Naive B cell (primary cell): Measurements from ENCODE around the gene DAB2. TPM values are rescaled to one million over a fixed set of nuclear protein-coding genes. Genes with fewer than 3 reads are reported as not detected.

Experiments used
- ATAC-seq, 2 donors: fragments of 150-1000 bp; cut with Tn5 transposase; 2 replicates each; pipeline ENCODE4 v1.10.0; 2021; ENCODE audit warnings: low read depth in 2 of 2, mild to moderate bottlenecking in 2 of 2, moderate library complexity in 2 of 2
- DNase-seq: peaks from one replicate; pipeline ENCODE4 v3.0.0; 2022
- H3K27ac Mint-ChIP-seq, 6 donors: one replicate each; pipeline ENCODE4 v1.8.0; 2020 to 2022; ENCODE audit warnings: mild to moderate bottlenecking in 6 of 6, mixed read lengths in 6 of 6, moderate library complexity in 5 of 6, inconsistent platforms in 2 of 6
- H3K27me3 Mint-ChIP-seq, 3 donors: one replicate each; pipeline ENCODE4 v1.8.0; 2021 to 2022; ENCODE audit warnings: mixed read lengths in 3 of 3, mild to moderate bottlenecking in 1 of 3
- H3K36me3 Mint-ChIP-seq, 2 donors: one replicate each; pipeline ENCODE4 v1.8.0; 2020 to 2022; ENCODE audit warnings: mixed read lengths in 2 of 2, inconsistent platforms in 1 of 2, mild to moderate bottlenecking in 1 of 2
- H3K4me1 Mint-ChIP-seq, 3 donors: one replicate each; pipeline ENCODE4 v1.8.0; 2020 to 2022; ENCODE audit warnings: mixed read lengths in 3 of 3, inconsistent platforms in 1 of 3, mild to moderate bottlenecking in 1 of 3, moderate library complexity in 1 of 3
- H3K4me3 Mint-ChIP-seq, 8 donors: one replicate each; pipeline ENCODE4 v1.8.0; 2020 to 2022; ENCODE audit warnings: mild to moderate bottlenecking in 8 of 8, mixed read lengths in 8 of 8, moderate library complexity in 8 of 8, inconsistent platforms in 2 of 8
- H3K9me3 Mint-ChIP-seq, 7 donors: one replicate each; pipeline ENCODE4 v1.8.0; 2020 to 2022; ENCODE audit warnings: mixed read lengths in 7 of 7, mild to moderate bottlenecking in 5 of 7, inconsistent platforms in 2 of 7, moderate library complexity in 1 of 7
- polyA plus RNA-seq, 6 donors: library from polyadenylated mRNA; unstranded; fragments of 300-500 nt; fragmentation: Illumina TruSeq; gene quantifications; one replicate each; pipeline ENCODE4 v1.2.3, GENCODE V29; 2021; ENCODE audit warnings: low read depth in 6 of 6

Gene DAB2
- 1 to 10 TPM in 3 of 6 donors, under 1 TPM in 3; 0.17 to 2.0 (median 0.95) TPM for polyA plus RNA-seq

GRCh38 chr5:39424736-39425637 lies at the start of gene DAB2:
DAB2 (minus strand) TSS chr5:39424980; CDS start chr5:39394320, 30,660 bp downstream.
- Mint-ChIP-seq H3K4me3 (peak within 1 kb of the TSS; percentile 77 to 92 (median 84)), H3K9me3 (peaks cover 0 to 3% (median 0%) of the 10 kb centered on the region in 7 donors), H3K4me1 (peaks cover 5 to 14% (median 7%) of the 10 kb centered on the region in 3 donors), H3K36me3 (no peaks in the 10 kb centered on the region), H3K27me3 (peaks cover 33 to 46% (median 41%) of the 10 kb centered on the region in 3 donors), H3K27ac (peak within 1 kb of the TSS in 1 of 6 donors; percentile 41)
- ATAC-seq (peak; percentile 77 to 80), DNase-seq (peak; percentile 16)

- Mint-ChIP-seq H3K9me3 (no peaks in the 10 kb centered on the region), H3K4me1 (peaks cover 0 to 7% (median 4%) of the 10 kb centered on the region in 3 donors), H3K27ac (no peak overlapping the region), H3K4me3 (no peak overlapping the region), H3K36me3 (no peaks in the 10 kb centered on the region), H3K27me3 (peaks cover 0 to 9% (median 5%) of the 10 kb centered on the region in 3 donors)
- ATAC-seq (no peak), DNase-seq (no peak)
Observed at GRCh38 chr5:39473156-39473775, 48.5 kb upstream of the DAB2 start.

GRCh38 chr5:39471836-39472508 lies 47.2 kb upstream of the DAB2 start:
- Mint-ChIP-seq H3K27ac (no peak overlapping the region), H3K9me3 (no peaks in the 10 kb centered on the region), H3K4me3 (no peak overlapping the region), H3K27me3 (peaks cover 0 to 9% (median 7%) of the 10 kb centered on the region in 3 donors), H3K36me3 (no peaks in the 10 kb centered on the region), H3K4me1 (peaks cover 0 to 7% (median 4%) of the 10 kb centered on the region in 3 donors)
- ATAC-seq, result no peak
- no peak for DNase-seq

GRCh38 chr5:39470811-39471210 lies 46.0 kb upstream of the DAB2 start:
- Mint-ChIP-seq H3K9me3 (no peaks in the 10 kb centered on the region), H3K4me3 (no peak overlapping the region), H3K36me3 (no peaks in the 10 kb centered on the region), H3K4me1 (peaks cover 0 to 7% (median 4%) of the 10 kb centered on the region in 3 donors), H3K27ac (no peak overlapping the region), H3K27me3 (peaks cover 0 to 11% (median 9%) of the 10 kb centered on the region in 3 donors)
- DNase-seq (no peak), ATAC-seq (no peak)

- ATAC-seq, result no peak
- Mint-ChIP-seq H3K9me3 (no peaks in the 10 kb centered on the region), H3K4me3 (no peak overlapping the region), H3K36me3 (no peaks in the 10 kb centered on the region), H3K27ac (no peak overlapping the region), H3K4me1 (peaks cover 0 to 7% (median 4%) of the 10 kb centered on the region in 3 donors), H3K27me3 (peaks cover 0 to 8% (median 8%) of the 10 kb centered on the region in 3 donors)
- DNase-seq, result no peak
Observed at GRCh38 chr5:39469777-39470415, 45.1 kb upstream of the DAB2 start.

- H3K27ac Mint-ChIP-seq, result no peak overlapping the region
- peaks cover 0 to 8% (median 6%) of the 10 kb centered on the region in 3 donors for H3K27me3 Mint-ChIP-seq
- H3K4me1 Mint-ChIP-seq, result peaks cover 0 to 7% (median 4%) of the 10 kb centered on the region in 3 donors
- no peaks in the 10 kb centered on the region for H3K9me3 Mint-ChIP-seq
- DNase-seq, result no peak
- no peak overlapping the region for H3K4me3 Mint-ChIP-seq
- ATAC-seq, result peak in 1 of 2 donors; percentile 35
- no peaks in the 10 kb centered on the region for H3K36me3 Mint-ChIP-seq
Observed at GRCh38 chr5:39469176-39469575, 44.4 kb upstream of the DAB2 start.

GRCh38 chr5:39466846-39467245 lies 42.1 kb upstream of the DAB2 start:
- ATAC-seq (no peak), DNase-seq (no peak)
- H3K36me3 Mint-ChIP-seq, result no peaks in the 10 kb centered on the region
- no peaks in the 10 kb centered on the region for H3K9me3 Mint-ChIP-seq
- no peak overlapping the region for H3K4me3 Mint-ChIP-seq
- H3K27me3 Mint-ChIP-seq, result peaks cover 0 to 11% (median 6%) of the 10 kb centered on the region in 3 donors
- peaks cover 3 to 11% (median 10%) of the 10 kb centered on the region in 3 donors for H3K4me1 Mint-ChIP-seq
- H3K27ac Mint-ChIP-seq, result no peak overlapping the region

- H3K27ac Mint-ChIP-seq, result no peak overlapping the region
- H3K27me3 Mint-ChIP-seq, result peaks cover 0 to 11% (median 6%) of the 10 kb centered on the region in 3 donors
- no peaks in the 10 kb centered on the region for H3K36me3 Mint-ChIP-seq
- no peaks in the 10 kb centered on the region for H3K9me3 Mint-ChIP-seq
- DNase-seq (no peak), ATAC-seq (no peak)
- peaks cover 10 to 18% (median 17%) of the 10 kb centered on the region in 3 donors for H3K4me1 Mint-ChIP-seq
- no peak overlapping the region for H3K4me3 Mint-ChIP-seq
Observed at GRCh38 chr5:39465843-39466242, 41.1 kb upstream of the DAB2 start.

GRCh38 chr5:39465097-39465496 lies 40.3 kb upstream of the DAB2 start:
- peaks cover 0 to 11% (median 6%) of the 10 kb centered on the region in 3 donors for H3K27me3 Mint-ChIP-seq
- H3K27ac Mint-ChIP-seq, result no peak overlapping the region
- peaks cover 17 to 19% (median 18%) of the 10 kb centered on the region in 3 donors for H3K4me1 Mint-ChIP-seq
- no peak for DNase-seq
- H3K36me3 Mint-ChIP-seq, result no peaks in the 10 kb centered on the region
- no peak overlapping the region for H3K4me3 Mint-ChIP-seq
- ATAC-seq, result no peak
- H3K9me3 Mint-ChIP-seq, result no peaks in the 10 kb centered on the region

- ATAC-seq, result no peak
- H3K9me3 Mint-ChIP-seq, result no peaks in the 10 kb centered on the region
- no peaks in the 10 kb centered on the region for H3K36me3 Mint-ChIP-seq
- H3K27me3 Mint-ChIP-seq, result peaks cover 0 to 11% (median 6%) of the 10 kb centered on the region in 3 donors
- no peak for DNase-seq
- H3K4me1 Mint-ChIP-seq, result peaks cover 14 to 18% (median 16%) of the 10 kb centered on the region in 3 donors
- no peak overlapping the region for H3K27ac Mint-ChIP-seq
- no peak overlapping the region for H3K4me3 Mint-ChIP-seq
Observed at GRCh38 chr5:39464088-39464487, 39.3 kb upstream of the DAB2 start.

- DNase-seq, result no peak
- Mint-ChIP-seq H3K4me1 (peaks cover 12 to 19% (median 18%) of the 10 kb centered on the region in 3 donors), H3K36me3 (peaks cover 0 to 7% of the 10 kb centered on the region in 2 donors), H3K27me3 (peaks cover 0 to 11% (median 6%) of the 10 kb centered on the region in 3 donors), H3K27ac (no peak overlapping the region), H3K9me3 (no peaks in the 10 kb centered on the region), H3K4me3 (peak overlapping the region in 1 of 8 donors; percentile 45)
- ATAC-seq, result no peak
Observed at GRCh38 chr5:39462211-39462610, 37.4 kb upstream of the DAB2 start.

- H3K27ac Mint-ChIP-seq, result peak overlapping the region in 4 of 6 donors; percentile 9 to 56 (median 18)
- peaks cover 0 to 11% (median 0%) of the 10 kb centered on the region in 3 donors for H3K27me3 Mint-ChIP-seq
- ATAC-seq (peak; percentile 98 to 99), DNase-seq (peak; percentile 47)
- H3K36me3 Mint-ChIP-seq, result peaks cover 0 to 7% of the 10 kb centered on the region in 2 donors
- H3K9me3 Mint-ChIP-seq, result no peaks in the 10 kb centered on the region
- H3K4me1 Mint-ChIP-seq, result peaks cover 20 to 27% (median 25%) of the 10 kb centered on the region in 3 donors
- H3K4me3 Mint-ChIP-seq, result peak overlapping the region in 7 of 8 donors; percentile 1 to 83 (median 11)
Observed at GRCh38 chr5:39461007-39461682, 36.4 kb upstream of the DAB2 start.
